NCI-H2196 treated with DMSO at 0.1 percent for 48 hours (cell line): ENCODE measurements around the gene RASSF8.

Source experiments
- DNase-seq: peaks from one replicate; lab custom pipeline; 2025; ENCODE audit not compliant: unreplicated experiment; lab: John Stamatoyannopoulos, UW

RASSF8 gene

GRCh38 chr12:25990495-25990894, 32.0 kb downstream of the RASSF8 start:
- DNase-seq = no peak

GRCh38 chr12:25992026-25992782, 33.7 kb downstream of the RASSF8 start:
- DNase-seq = peak; percentile 51

GRCh38 chr12:25993901-25994651, 35.6 kb downstream of the RASSF8 start:
- DNase-seq = no peak

- no peak for DNase-seq
Measured at GRCh38 chr12:25994901-25995625, 36.6 kb downstream of the RASSF8 start.

- no peak for DNase-seq
Measured at GRCh38 chr12:25995906-25996305, 37.4 kb downstream of the RASSF8 start.

GRCh38 chr12:25996677-25997076, 38.2 kb downstream of the RASSF8 start:
- DNase-seq = no peak

- peak; percentile 30 for DNase-seq
Measured at GRCh38 chr12:25997201-25997963, 38.9 kb downstream of the RASSF8 start.

- no peak for DNase-seq
Measured at GRCh38 chr12:26000898-26001297, 42.4 kb downstream of the RASSF8 start.

GRCh38 chr12:26001530-26001929, 43.0 kb downstream of the RASSF8 start:
- DNase-seq = no peak

- no peak for DNase-seq
Measured at GRCh38 chr12:26003065-26003464, 44.6 kb downstream of the RASSF8 start.

- DNase-seq = no peak
Measured at GRCh38 chr12:26007566-26007965, 49.1 kb downstream of the RASSF8 start.

GRCh38 chr12:26009593-26009992, 51.1 kb downstream of the RASSF8 start:
- no peak for DNase-seq

GRCh38 chr12:26010293-26010821, 51.9 kb downstream of the RASSF8 start:
- DNase-seq = no peak

- DNase-seq = no peak
Measured at GRCh38 chr12:26011099-26011498, 52.6 kb downstream of the RASSF8 start.

- no peak for DNase-seq
Measured at GRCh38 chr12:26014085-26014484, 55.6 kb downstream of the RASSF8 start.

- DNase-seq = no peak
Measured at GRCh38 chr12:26016516-26016915, 58.0 kb downstream of the RASSF8 start.

GRCh38 chr12:26017484-26018211, 59.2 kb downstream of the RASSF8 start:
- DNase-seq = no peak

GRCh38 chr12:26018926-26019325, 60.4 kb downstream of the RASSF8 start:
- DNase-seq = no peak

GRCh38 chr12:26021534-26021933, 63.1 kb downstream of the RASSF8 start:
- DNase-seq = no peak

GRCh38 chr12:26022043-26022442, 63.6 kb downstream of the RASSF8 start:
- DNase-seq = no peak
